SK-N-MC (cell line): ENCODE measurements around the gene TBC1D3I.
"Not testable (repeated sequence)": the region's sequence is repeated elsewhere in the genome, so short reads cannot be mapped to it uniquely, and the experiment has no call there.

ENCODE experiments used
- EZH2 ChIP-seq: fragments of 200-600 bp; sonication (generic); IDR thresholded peaks from one replicate; pipeline ENCODE4 v1.6.1; 2017; ENCODE audit warnings: antibody characterized with exemption
- POLR2AphosphoS5 ChIP-seq: IDR thresholded peaks from 2 replicates; pipeline ENCODE4 v1.6.1; 2012; ENCODE audit warnings: mild to moderate bottlenecking, low read depth, low read length, borderline replicate concordance

GRCh38 chr17:36221581-36222100 lies 42.7 kb downstream of the TBC1D3I start:
- not testable (repeated sequence) for TF ChIP-seq EZH2, POLR2AphosphoS5
